K562 (cell line): ENCODE data around the gene GATAD1. TPM values are rescaled to one million over a fixed set of nuclear protein-coding genes. Genes with fewer than 3 reads are reported as not detected.
A peak's percentile ranks its signal among the peaks of the same experiment; 100 is the strongest.
"Not testable (repeated sequence)": the region's sequence is repeated elsewhere in the genome, so short reads cannot be mapped to it uniquely, and the experiment has no call there.

ENCODE experiments used
- ATAC-seq: fragments of 200-7000 bp; cut with Tn5 transposase; 3 replicates; pipeline ENCODE4 v1.9.1; 2020; ENCODE audit warnings: moderate library complexity
- BruUV-seq: library from RNA; stranded (reverse); fragments of 400-500 nt; replicated peaks from 2 replicates; lab custom pipeline; 2021; lab: Mats Ljungman, UMichigan
- CTCF ChIA-PET: fragments of 300-600 bp; formaldehyde crosslinking; extraction: SDS; loops from one replicate; lab custom pipeline; 2021; ENCODE audit warnings: low intra/inter-chr PET ratio; lab: Yijun Ruan, JAX
- POLR2A ChIA-PET: fragments of 300-600, 350-650 bp; sonication (Branson Sonifier 250); formaldehyde crosslinking; extraction: SDS; loops from one replicate; lab custom pipeline; 2021; ENCODE audit warnings: antibody characterized with exemption, inconsistent platforms; lab: Yijun Ruan, JAX
- DNase-seq, 4 experiments: peaks; one replicate each; pipeline versions ENCODE4 v3.0.0 to v3.0.0-alpha.2; 2011 to 2018; ENCODE audit warnings: low spot score in 3 of 4, mixed read lengths in 3 of 4; ENCODE audit errors: extremely low read depth in 1 of 4
- FAIRE-seq: peaks from 2 replicates; lab custom pipeline; 2011; peaks lifted over from hg19 to GRCh38; lab: Jason Lieb, UNC
- H2AFZ ChIP-seq: 2 replicates; pipeline ENCODE4 v1.6.0; 2011; ENCODE audit warnings: low read depth, low read length, control low read depth, inconsistent platforms
- H3K27ac ChIP-seq: fragments of 200-600 bp; 3 replicates; pipeline ENCODE4 v1.8.0; 2011; ENCODE audit warnings: low read depth, mild to moderate bottlenecking, control low read depth, inconsistent platforms, low read length, moderate library complexity, mixed read lengths; ENCODE audit errors: extremely low read depth
- H3K27me3 ChIP-seq, 2 experiments: fragments of 300-600 bp in 1 of 2; 2 replicates in 1 of 2; 3 replicates in 1 of 2; pipeline versions ENCODE4 v1.6.0 to v1.8.0; 2011; ENCODE audit warnings: inconsistent platforms in 2 of 2, low read length in 2 of 2, mild to moderate bottlenecking in 1 of 2, mixed read lengths in 1 of 2, moderate library complexity in 1 of 2; ENCODE audit not compliant: control insufficient read depth in 2 of 2, insufficient read depth in 2 of 2
- H3K36me3 ChIP-seq: fragments of 300-600 bp; 3 replicates; pipeline ENCODE4 v1.8.0; 2011; ENCODE audit warnings: mild to moderate bottlenecking, low read length, inconsistent platforms; ENCODE audit not compliant: control insufficient read depth, insufficient read depth
- H3K4me1 ChIP-seq, 2 experiments: fragments of 200-600 bp in 1 of 2; replicated peaks in 1 of 2; 2 replicates in 1 of 2; 3 replicates in 1 of 2; pipeline versions ENCODE4 v1.5.1 to v1.8.0; 2011; ENCODE audit warnings: inconsistent platforms in 2 of 2, low read length in 2 of 2, mild to moderate bottlenecking in 1 of 2, mixed read lengths in 1 of 2, moderate library complexity in 1 of 2; ENCODE audit not compliant: control insufficient read depth in 2 of 2, insufficient read depth in 2 of 2
- H3K4me2 ChIP-seq: 2 replicates; pipeline ENCODE4 v1.6.1; 2011; ENCODE audit warnings: low read length, control low read depth, inconsistent platforms, mixed read lengths; ENCODE audit not compliant: insufficient read depth
- H3K4me3 ChIP-seq: fragments of 200-600 bp; sonication (generic), shearing (Covaris generic); 2 replicates; pipeline ENCODE4 v1.5.1; 2016; ENCODE audit warnings: control low read depth, inconsistent platforms
- H3K79me2 ChIP-seq: fragments of 200-600 bp; 3 replicates; pipeline ENCODE4 v1.8.0; 2011; ENCODE audit warnings: low read length, inconsistent platforms; ENCODE audit not compliant: control insufficient read depth, insufficient read depth
- H3K9ac ChIP-seq, 2 experiments: 2 replicates each; pipeline versions ENCODE4 v1.6.0 to v1.6.1; 2011; ENCODE audit warnings: low read depth in 2 of 2, low read length in 2 of 2, control low read depth in 1 of 2, inconsistent platforms in 1 of 2, mild to moderate bottlenecking in 1 of 2, mixed read lengths in 1 of 2; ENCODE audit not compliant: insufficient read depth in 1 of 2
- H3K9me1 ChIP-seq: one replicate; pipeline ENCODE4 v1.6.0; 2011; ENCODE audit warnings: inconsistent platforms, mild to moderate bottlenecking, low read length, moderate library complexity; ENCODE audit not compliant: control insufficient read depth, insufficient read depth
- H3K9me3 ChIP-seq: replicated peaks from 2 replicates; pipeline ENCODE4 v1.5.1; 2011; ENCODE audit warnings: low read depth, low read length, inconsistent platforms; ENCODE audit not compliant: control insufficient read depth, insufficient read depth
- H4K20me1 ChIP-seq: replicated peaks from 2 replicates; pipeline ENCODE4 v1.6.1; 2011; ENCODE audit warnings: low read length, inconsistent platforms, mixed read lengths; ENCODE audit not compliant: control insufficient read depth, insufficient read depth
- ELF4 ChIP-seq: fragments of 450-650 bp; formaldehyde crosslinking; IDR thresholded peaks from 2 replicates; pipeline ENCODE4 v1.4.0; 2022; ENCODE audit warnings: missing genetic modification characterization
- SMARCA4 ChIP-seq: fragments of 450-650 bp; IDR thresholded peaks from 2 replicates; pipeline ENCODE4 v1.6.1; 2016
- ZKSCAN1 ChIP-seq: fragments of 150-350 bp; IDR thresholded peaks from 2 replicates; pipeline ENCODE4 v1.6.1; 2016; ENCODE audit warnings: low read depth, low read length
- WGBS: fragments of 100-300 bp; shearing (Covaris generic); methylation state at CpG from one replicate; pipeline ENCODE4 v1.1.6; 2016; ENCODE audit warnings: low coverage, mixed read lengths; ENCODE audit not compliant: insufficient coverage; ENCODE audit errors: missing lambda C conversion rate; 5-methylcytosine and 5-hydroxymethylcytosine counted together
- in situ Hi-C: fragments of 300-500 bp; cut with MboI; formaldehyde crosslinking; loops from 4 replicates; pipeline ENCODE4 v1.15.0; 2018; ENCODE audit warnings: inconsistent platforms, mixed read lengths
- intact Hi-C: fragments of 100-400 bp; cut with micrococcal nuclease; formaldehyde crosslinking; loops from 2 replicates; pipeline ENCODE4 v1.14.2; 2022
- polyA plus RNA-seq, 8 experiments: library from polyadenylated mRNA; depleted of rRNA in 4 of 8; stranded (reverse) in 5 of 8; unstranded in 3 of 8; fragments of >200 nt; fragmentation: Nextera tagmentation in 2 of 8; fragmentation: Illumina TruSeq in 1 of 8; extraction: Ambion mirVana in 2 of 8; extraction: Trizol in 1 of 8; gene quantifications; 2 replicates each; pipeline versions ENCODE4 v1.2.1 to v1.2.3, GENCODE V29; 2011 to 2014; ENCODE audit warnings: inconsistent platforms in 1 of 8, missing spikeins in 1 of 8
- total RNA-seq, 7 experiments: library from RNA; depleted of rRNA in 6 of 7; stranded (reverse); fragments of >200 nt in 6 of 7; fragmentation: Illumina TruSeq in 2 of 7; extraction: Trizol in 2 of 7; gene quantifications; 2 replicates each; pipeline versions ENCODE4 v1.2.1 to v1.2.3, GENCODE V29; 2011 to 2021; ENCODE audit warnings: low replicate concordance in 1 of 7
- TF ChIP-seq, protein P1 (sequence below): fragments of 450-650 bp; IDR thresholded peaks from 2 replicates; pipeline ENCODE4 v1.6.1; 2016; ENCODE audit warnings: borderline replicate concordance

GATAD1 gene
- total and polyA plus RNA-seq, 9 of the 15 experiments (the other 6 are each of a cell fraction or from before 2014, with no cell fraction given) = 9.3 to 67.7 (median 34.3) TPM

DNA sequence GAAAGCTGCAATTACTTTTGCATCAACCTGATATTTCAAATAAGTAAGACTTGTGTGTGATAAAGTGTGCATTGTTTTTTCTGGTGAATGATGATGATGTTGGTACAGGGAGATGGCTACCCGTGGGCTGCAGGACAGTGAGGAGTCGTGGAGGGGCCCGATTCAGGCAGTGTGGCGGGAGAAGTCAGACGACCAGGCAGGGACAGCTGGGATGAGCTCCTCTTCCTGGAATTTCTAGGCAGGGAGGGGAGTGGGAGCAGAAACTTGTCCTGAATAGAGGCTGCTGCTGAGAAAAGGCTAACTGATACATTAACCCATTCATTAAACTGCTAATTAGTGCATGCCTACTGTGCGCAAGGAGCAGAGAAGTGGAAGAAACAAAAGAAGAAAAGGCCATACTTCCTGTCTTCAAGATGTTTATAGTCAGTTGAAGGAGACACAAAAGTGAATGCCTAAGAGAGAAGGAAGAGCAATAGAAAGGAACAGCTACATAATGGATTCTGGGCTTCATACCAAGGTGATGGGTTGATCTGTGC is 9.3 kb upstream of the GATAD1 start:
- H3K27ac ChIP-seq = no peak overlapping the region
- in situ Hi-C loops = loop anchor here (10.0 kb wide), 1 partner anchor 303 kb away; the partner anchor contains the start of gene CYP51A1
- H3K9ac ChIP-seq = no peak overlapping the region
- no peaks in the 10 kb centered on the region for H3K9me1 ChIP-seq
- BruUV-seq = no TSS peak
- H3K36me3 ChIP-seq = no peaks in the 10 kb centered on the region
- intact Hi-C loops = no loop called here
- ATAC-seq (no peak), FAIRE-seq (no peak), DNase-seq (no peak)
- H3K27me3 ChIP-seq = no peaks in the 10 kb centered on the region
- H3K9me3 ChIP-seq = peaks cover 8% of the 10 kb centered on the region; the same call in 1 of the 2 replicates
- 30% methylated on average over 6 of the region's 6 CpGs for WGBS
- ChIA-PET CTCF (interaction anchor here (0.5 kb wide), 1 partner anchor 291 kb away, joined by 7 read pairs; no protein-coding TSS in a partner anchor), POLR2A (interaction anchor here (0.8 to 1.1 kb wide), 2 partner anchors 9 to 10 kb away, joined by 3 read pairs; partner anchors contain the start of gene GATAD1)
- H2AFZ ChIP-seq = no peak overlapping the region
- H3K4me1 ChIP-seq = no peaks in the 10 kb centered on the region
- H3K79me2 ChIP-seq = no peaks in the 10 kb centered on the region
- TF ChIP-seq, protein P1, sequence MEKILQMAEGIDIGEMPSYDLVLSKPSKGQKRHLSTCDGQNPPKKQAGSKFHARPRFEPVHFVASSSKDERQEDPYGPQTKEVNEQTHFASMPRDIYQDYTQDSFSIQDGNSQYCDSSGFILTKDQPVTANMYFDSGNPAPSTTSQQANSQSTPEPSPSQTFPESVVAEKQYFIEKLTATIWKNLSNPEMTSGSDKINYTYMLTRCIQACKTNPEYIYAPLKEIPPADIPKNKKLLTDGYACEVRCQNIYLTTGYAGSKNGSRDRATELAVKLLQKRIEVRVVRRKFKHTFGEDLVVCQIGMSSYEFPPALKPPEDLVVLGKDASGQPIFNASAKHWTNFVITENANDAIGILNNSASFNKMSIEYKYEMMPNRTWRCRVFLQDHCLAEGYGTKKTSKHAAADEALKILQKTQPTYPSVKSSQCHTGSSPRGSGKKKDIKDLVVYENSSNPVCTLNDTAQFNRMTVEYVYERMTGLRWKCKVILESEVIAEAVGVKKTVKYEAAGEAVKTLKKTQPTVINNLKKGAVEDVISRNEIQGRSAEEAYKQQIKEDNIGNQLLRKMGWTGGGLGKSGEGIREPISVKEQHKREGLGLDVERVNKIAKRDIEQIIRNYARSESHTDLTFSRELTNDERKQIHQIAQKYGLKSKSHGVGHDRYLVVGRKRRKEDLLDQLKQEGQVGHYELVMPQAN = no peak
- peak; percentile 77 for TF ChIP-seq ZKSCAN1
- H3K4me3 ChIP-seq = no peak overlapping the region
- no peaks in the 10 kb centered on the region for H4K20me1 ChIP-seq
- H3K4me2 ChIP-seq = no peak overlapping the region

DNA sequence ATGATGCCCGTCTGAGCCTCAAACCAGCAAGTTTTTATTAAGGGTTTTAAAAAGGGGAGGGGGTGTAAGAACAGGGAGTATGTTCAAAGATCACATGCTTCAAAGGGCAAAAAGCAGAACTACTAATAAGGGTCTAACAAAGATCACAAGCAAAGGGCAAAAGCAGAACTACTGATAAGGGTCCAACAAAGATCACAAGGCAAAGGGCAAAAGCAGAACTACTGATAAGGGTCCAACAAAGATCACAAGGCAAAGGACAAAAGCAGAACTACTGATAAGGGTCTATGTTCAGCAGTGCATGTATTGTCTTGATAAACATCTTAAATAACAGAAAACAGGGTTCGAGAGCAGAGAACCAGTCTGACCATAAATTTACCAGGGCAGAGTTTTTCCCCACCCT is 4.6 kb upstream of the GATAD1 start:
- in situ Hi-C loops = loop anchor here (10.0 kb wide), 1 partner anchor 568 kb away; no protein-coding TSS in a partner anchor
- H3K36me3 ChIP-seq, BruUV-seq, H3K9me1 ChIP-seq, H2AFZ ChIP-seq, CTCF ChIA-PET, POLR2A ChIA-PET, H4K20me1 ChIP-seq, H3K27me3 ChIP-seq, DNase-seq, FAIRE-seq, H3K9ac ChIP-seq, H3K79me2 ChIP-seq, H3K4me1 ChIP-seq, ATAC-seq, H3K27ac ChIP-seq, H3K4me2 ChIP-seq, H3K9me3 ChIP-seq, H3K4me3 ChIP-seq: not testable (repeated sequence)
- intact Hi-C loops = loop anchor here (10.0 kb wide), 1 partner anchor 798 kb away; no protein-coding TSS in a partner anchor
- 15% methylated on average over 2 of the region's 2 CpGs for WGBS
- TF ChIP-seq ELF4 (CRISPR knock-in tag) (peak; percentile 40; the same call in 1 of the 2 replicates), SMARCA4 (peak; percentile 55; the same call in 1 of the 2 replicates)
